Lower leg skin (tissue), 4 donors: ENCODE measurements around the gene SLC35F4. TPM values are rescaled to one million over a fixed set of nuclear protein-coding genes. Genes with fewer than 3 reads are reported as not detected.

Experiments
- DNase-seq, 2 donors: peaks; one replicate each; pipeline ENCODE4 v3.0.0-alpha.2; 2019; ENCODE audit warnings: low spot score in 2 of 2
- H3K4me3 ChIP-seq: fragments of 200-600 bp; sonication (generic); 2 replicates; pipeline ENCODE4 v1.5.1; 2017; ENCODE audit warnings: mild to moderate bottlenecking, low read depth; ENCODE audit not compliant: poor library complexity, severe bottlenecking
- POLR2A ChIP-seq, 2 donors: fragments of 450-650 bp; IDR thresholded peaks; one replicate each; pipeline ENCODE4 v1.6.1; 2016 to 2017; ENCODE audit warnings: antibody characterized with exemption in 2 of 2, mild to moderate bottlenecking in 1 of 2, moderate library complexity in 1 of 2
- WGBS, 2 donors: methylation state at CpG; one replicate each; pipeline ENCODE4 v1.1.5; 2018; 5-methylcytosine and 5-hydroxymethylcytosine counted together
- intact Hi-C: fragments of 100-400 bp; cut with DNase I; formaldehyde crosslinking; loops from one replicate; pipeline ENCODE4 v1.15.0; 2023; ENCODE audit warnings: low total_unique reads
- total RNA-seq, 4 donors: library from RNA; depleted of rRNA; stranded (reverse); fragments of >200 nt; gene quantifications; one replicate each; pipeline ENCODE4 v1.1.0, GENCODE V29; 2016
- TF ChIP-seq, protein P1 (sequence below), 3 donors: fragments of 450-650 bp; IDR thresholded peaks; one replicate each; pipeline ENCODE4 v1.5.1; 2016; ENCODE audit warnings: antibody characterized with exemption in 3 of 3, mild to moderate bottlenecking in 3 of 3, moderate library complexity in 2 of 3

SLC35F4 gene
- total RNA-seq, 4 donors from 2014 or later, result 2.2 TPM; not detected in 3

DNA sequence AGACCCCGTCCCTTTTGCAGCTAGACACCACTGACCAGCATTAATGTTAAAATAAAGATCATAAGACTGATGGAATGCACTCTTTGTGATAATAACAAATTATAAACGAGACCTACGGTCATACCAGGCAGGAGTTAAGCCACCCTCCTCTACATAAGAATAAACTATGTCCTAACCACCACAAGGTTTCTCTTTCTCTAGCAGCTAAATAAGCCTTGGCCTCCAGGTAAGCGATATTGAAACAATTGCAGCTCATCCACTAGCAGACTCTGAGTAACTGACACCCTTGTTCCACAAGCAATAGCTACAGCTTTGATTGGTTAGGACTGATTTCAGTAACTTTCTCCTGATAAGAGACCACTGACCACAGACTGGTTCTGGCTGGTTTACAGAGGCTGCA lies 228.0 kb downstream of the SLC35F4 start:
- intact Hi-C loops, result no loop called here
- no peak overlapping the region for H3K4me3 ChIP-seq
- no peak for DNase-seq
- WGBS, 2 donors, result 78 to 89% methylated on average over 4 of the region's 4 CpGs
- TF ChIP-seq, protein P1, sequence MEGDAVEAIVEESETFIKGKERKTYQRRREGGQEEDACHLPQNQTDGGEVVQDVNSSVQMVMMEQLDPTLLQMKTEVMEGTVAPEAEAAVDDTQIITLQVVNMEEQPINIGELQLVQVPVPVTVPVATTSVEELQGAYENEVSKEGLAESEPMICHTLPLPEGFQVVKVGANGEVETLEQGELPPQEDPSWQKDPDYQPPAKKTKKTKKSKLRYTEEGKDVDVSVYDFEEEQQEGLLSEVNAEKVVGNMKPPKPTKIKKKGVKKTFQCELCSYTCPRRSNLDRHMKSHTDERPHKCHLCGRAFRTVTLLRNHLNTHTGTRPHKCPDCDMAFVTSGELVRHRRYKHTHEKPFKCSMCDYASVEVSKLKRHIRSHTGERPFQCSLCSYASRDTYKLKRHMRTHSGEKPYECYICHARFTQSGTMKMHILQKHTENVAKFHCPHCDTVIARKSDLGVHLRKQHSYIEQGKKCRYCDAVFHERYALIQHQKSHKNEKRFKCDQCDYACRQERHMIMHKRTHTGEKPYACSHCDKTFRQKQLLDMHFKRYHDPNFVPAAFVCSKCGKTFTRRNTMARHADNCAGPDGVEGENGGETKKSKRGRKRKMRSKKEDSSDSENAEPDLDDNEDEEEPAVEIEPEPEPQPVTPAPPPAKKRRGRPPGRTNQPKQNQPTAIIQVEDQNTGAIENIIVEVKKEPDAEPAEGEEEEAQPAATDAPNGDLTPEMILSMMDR (IDR thresholded peaks at IDR 0.05), result no peak
- no peak for TF ChIP-seq POLR2A (IDR thresholded peaks at IDR 0.05)

DNA sequence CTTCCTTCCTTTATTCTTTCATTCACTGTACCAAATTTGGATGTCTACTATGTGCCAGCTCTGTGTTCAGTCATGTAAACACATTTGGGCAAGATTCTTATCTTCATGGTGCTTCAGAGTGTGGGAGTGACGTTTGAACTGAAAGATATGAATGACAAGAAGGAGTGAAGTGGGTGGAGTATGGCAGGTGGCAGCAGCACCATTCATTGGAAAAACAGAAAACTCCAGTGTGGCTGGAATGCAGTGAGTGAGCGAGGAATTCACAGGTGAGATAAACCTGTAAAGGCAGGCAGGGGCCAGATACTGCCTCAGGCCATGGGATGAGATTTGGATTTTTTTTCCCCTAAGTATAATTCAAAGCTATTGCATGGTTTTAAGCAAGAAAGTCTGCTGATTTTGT lies 231.6 kb downstream of the SLC35F4 start:
- 38 to 43% methylated on average over 2 of the region's 2 CpGs for WGBS, 2 donors
- no peak for TF ChIP-seq POLR2A (IDR thresholded peaks at IDR 0.05)
- TF ChIP-seq, protein P1 (IDR thresholded peaks at IDR 0.05), result no peak
- intact Hi-C loops, result no loop called here
- DNase-seq, result no peak
- H3K4me3 ChIP-seq, result no peak overlapping the region

DNA sequence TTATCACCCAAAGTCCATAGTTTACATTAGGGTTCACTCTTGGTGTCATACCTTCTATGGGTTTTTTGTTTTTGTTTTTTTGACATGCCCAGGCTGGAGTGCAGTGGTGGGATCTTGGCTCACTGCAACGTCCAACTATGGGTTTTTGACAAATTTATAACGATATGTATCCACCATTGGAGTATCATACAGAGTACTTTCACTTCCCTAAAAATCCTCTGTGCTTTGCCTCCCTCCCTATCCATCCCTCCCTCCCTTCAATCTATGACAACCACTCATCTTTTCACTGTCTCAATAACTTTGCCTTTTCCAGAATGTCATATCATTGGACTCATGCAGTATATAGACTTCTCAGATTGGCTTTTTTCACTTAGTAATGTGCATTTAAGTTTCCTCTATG lies 233.2 kb downstream of the SLC35F4 start:
- TF ChIP-seq POLR2A (IDR thresholded peaks at IDR 0.05), result no peak
- TF ChIP-seq, protein P1 (IDR thresholded peaks at IDR 0.05), result no peak
- H3K4me3 ChIP-seq, result no peak overlapping the region
- WGBS, 2 donors, result 61 to 63% methylated on average over 2 of the region's 2 CpGs
- DNase-seq, result no peak
- intact Hi-C loops, result no loop called here

DNA sequence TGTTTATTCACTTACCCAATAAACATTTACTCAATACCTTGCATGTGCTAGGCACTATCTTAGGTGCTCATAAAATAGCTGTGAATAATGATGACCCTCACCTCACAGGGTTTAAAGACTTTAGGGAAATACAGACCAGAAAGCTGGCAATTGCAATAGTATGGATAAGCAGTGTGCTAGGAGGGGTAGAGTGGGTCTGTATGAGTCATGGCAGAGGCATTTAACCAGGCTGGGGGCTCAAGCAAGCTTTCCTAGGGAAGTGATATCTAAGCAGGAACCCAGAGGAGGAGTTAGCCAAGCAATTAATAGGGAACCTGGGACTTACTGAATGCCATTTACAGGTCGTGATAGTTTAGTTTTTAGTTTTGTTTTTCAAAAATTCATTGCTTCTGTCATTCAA lies 248.4 kb downstream of the SLC35F4 start:
- intact Hi-C loops, result no loop called here
- H3K4me3 ChIP-seq, result no peak overlapping the region
- WGBS, 2 donors, result 39 to 55% methylated on average over 1 of the region's 1 CpG
- no peak for DNase-seq
- TF ChIP-seq POLR2A (IDR thresholded peaks at IDR 0.05), result no peak
- TF ChIP-seq, protein P1 (IDR thresholded peaks at IDR 0.05), result no peak

DNA sequence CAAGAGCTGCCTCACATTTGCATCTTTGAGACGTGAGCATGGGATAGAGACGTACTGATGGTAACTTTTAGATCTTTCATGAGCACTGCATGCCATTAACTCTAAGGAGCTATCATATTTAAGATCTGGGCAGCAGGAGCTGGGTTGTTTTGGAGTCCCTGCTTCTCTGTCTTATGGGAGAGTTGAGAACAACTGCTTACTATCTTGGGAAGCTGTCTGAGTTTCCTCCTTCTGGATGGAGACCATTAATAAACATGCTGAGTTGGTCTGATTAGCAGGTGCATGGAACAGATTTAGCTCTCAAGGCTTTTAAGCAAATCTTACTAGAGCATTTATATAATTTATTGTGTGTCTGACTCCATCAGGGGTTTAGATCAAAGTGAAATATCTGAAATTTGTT lies 252.9 kb downstream of the SLC35F4 start:
- TF ChIP-seq, protein P1 (IDR thresholded peaks at IDR 0.05), result no peak
- TF ChIP-seq POLR2A (IDR thresholded peaks at IDR 0.05), result no peak
- no peak for DNase-seq
- intact Hi-C loops, result no loop called here
- no peak overlapping the region for H3K4me3 ChIP-seq
- 61 to 78% methylated on average over 2 of the region's 2 CpGs for WGBS, 2 donors

DNA sequence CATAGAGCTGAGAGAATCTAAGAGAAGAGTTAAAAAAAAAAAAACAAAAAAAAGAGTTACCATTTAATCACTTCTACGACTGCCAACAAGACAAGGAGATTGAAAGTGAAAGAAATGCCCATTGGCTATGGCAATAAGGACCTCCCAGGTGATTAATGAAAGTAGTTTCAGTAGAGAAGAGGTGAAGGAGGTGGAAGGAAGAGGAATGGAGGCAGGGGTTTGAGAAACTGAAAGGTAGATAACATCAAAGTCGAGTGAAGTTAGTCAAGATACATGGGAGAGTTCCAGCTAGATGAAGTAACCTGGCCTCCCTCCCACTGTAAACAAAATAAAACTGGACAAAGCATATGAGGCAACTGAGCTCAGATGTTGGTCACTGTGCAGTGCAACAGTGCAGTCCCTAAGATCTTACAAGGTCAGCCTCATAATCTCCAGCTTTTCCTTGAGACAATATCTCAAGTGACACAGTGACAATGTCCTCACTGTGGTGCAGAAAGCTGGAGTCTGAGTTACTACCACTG lies 254.3 kb downstream of the SLC35F4 start:
- intact Hi-C loops, result no loop called here
- TF ChIP-seq, protein P1 (IDR thresholded peaks at IDR 0.05), result no peak
- TF ChIP-seq POLR2A (IDR thresholded peaks at IDR 0.05), result no peak
- 40 to 54% methylated on average over 2 of the region's 2 CpGs for WGBS, 2 donors
- H3K4me3 ChIP-seq, result no peak overlapping the region
- no peak for DNase-seq
